Astrocyte (in vitro differentiated cells and primary cell): ENCODE measurements around the gene ARID5A. TPM values are rescaled to one million over a fixed set of nuclear protein-coding genes. Genes with fewer than 3 reads are reported as not detected.

ENCODE experiments used
- DNase-seq: peaks from one replicate; pipeline ENCODE4 v3.0.0-alpha.2; 2010; ENCODE audit warnings: low read depth
- FAIRE-seq: peaks from 2 replicates; lab custom pipeline; 2011; peaks lifted over from hg19 to GRCh38; lab: Jason Lieb, UNC
- H2AFZ ChIP-seq: 2 replicates; pipeline ENCODE4 v1.6.0; 2012; ENCODE audit warnings: low read depth, low read length, inconsistent platforms
- H3K27ac ChIP-seq: 2 replicates; pipeline ENCODE4 v1.5.1; 2011; ENCODE audit warnings: low read depth, low read length, inconsistent platforms
- H3K27me3 ChIP-seq: 2 replicates; pipeline ENCODE4 v1.6.0; 2011; ENCODE audit warnings: low read length, inconsistent platforms; ENCODE audit not compliant: insufficient read depth
- H3K36me3 ChIP-seq: 2 replicates; pipeline ENCODE4 v1.5.1; 2011; ENCODE audit warnings: low read length, inconsistent platforms; ENCODE audit not compliant: insufficient read depth
- H3K4me1 ChIP-seq: 2 replicates; pipeline ENCODE4 v1.5.1; 2011; ENCODE audit warnings: low read length, inconsistent platforms; ENCODE audit not compliant: insufficient read depth
- H3K4me2 ChIP-seq: 2 replicates; pipeline ENCODE4 v1.6.0; 2012; ENCODE audit warnings: low read length, inconsistent platforms
- H3K4me3 ChIP-seq: 2 replicates; pipeline ENCODE4 v1.5.1; 2011; ENCODE audit warnings: low read depth, mild to moderate bottlenecking, low read length, inconsistent platforms; ENCODE audit not compliant: insufficient read depth
- H3K79me2 ChIP-seq: 2 replicates; pipeline ENCODE4 v1.6.0; 2012; ENCODE audit warnings: mild to moderate bottlenecking, low read length, inconsistent platforms; ENCODE audit not compliant: insufficient read depth
- H3K9ac ChIP-seq: 2 replicates; pipeline ENCODE4 v1.6.0; 2012; ENCODE audit warnings: mild to moderate bottlenecking, low read length, inconsistent platforms
- H3K9me3 ChIP-seq: 2 replicates; pipeline ENCODE4 v1.5.1; 2012; ENCODE audit warnings: low read depth, mild to moderate bottlenecking, low read length, inconsistent platforms; ENCODE audit not compliant: insufficient read depth
- H4K20me1 ChIP-seq: 2 replicates; pipeline ENCODE4 v1.6.0; 2012; ENCODE audit warnings: low read length, inconsistent platforms; ENCODE audit not compliant: insufficient read depth
- H3K27ac Mint-ChIP-seq: one replicate; pipeline ENCODE4 v1.8.0; 2021; ENCODE audit warnings: mild to moderate bottlenecking, mixed read lengths; ENCODE audit not compliant: unreplicated experiment
- H3K27me3 Mint-ChIP-seq: one replicate; pipeline ENCODE4 v1.8.0; 2021; ENCODE audit warnings: low read depth, mixed read lengths; ENCODE audit not compliant: unreplicated experiment
- H3K36me3 Mint-ChIP-seq: one replicate; pipeline ENCODE4 v1.8.0; 2021; ENCODE audit warnings: low read depth, mixed read lengths; ENCODE audit not compliant: unreplicated experiment
- H3K4me1 Mint-ChIP-seq: one replicate; pipeline ENCODE4 v1.8.0; 2021; ENCODE audit warnings: low read depth, mixed read lengths; ENCODE audit not compliant: unreplicated experiment
- H3K4me3 Mint-ChIP-seq: one replicate; pipeline ENCODE4 v1.8.0; 2021; ENCODE audit warnings: mild to moderate bottlenecking, moderate library complexity, mixed read lengths; ENCODE audit not compliant: unreplicated experiment
- H3K9me3 Mint-ChIP-seq: one replicate; pipeline ENCODE4 v1.8.0; 2021; ENCODE audit warnings: mild to moderate bottlenecking, mixed read lengths; ENCODE audit not compliant: unreplicated experiment
- EZH2 ChIP-seq: IDR thresholded peaks from 2 replicates; pipeline ENCODE4 v1.6.1; 2012; ENCODE audit warnings: mild to moderate bottlenecking, low read length, inconsistent platforms; ENCODE audit not compliant: insufficient read depth
- total RNA-seq: library from RNA; stranded (reverse); gene quantifications from 2 replicates; pipeline ENCODE4 v1.2.1, GENCODE V29; 2021
- TF ChIP-seq, protein P1 (sequence below): IDR thresholded peaks from 2 replicates; pipeline ENCODE4 v1.5.1; 2011; ENCODE audit warnings: low read depth, mild to moderate bottlenecking, inconsistent platforms, low read length, moderate library complexity; ENCODE audit not compliant: insufficient read depth

ARID5A gene
- total RNA-seq, 1 donor from 2014 or later: 11.8 TPM

DNA sequence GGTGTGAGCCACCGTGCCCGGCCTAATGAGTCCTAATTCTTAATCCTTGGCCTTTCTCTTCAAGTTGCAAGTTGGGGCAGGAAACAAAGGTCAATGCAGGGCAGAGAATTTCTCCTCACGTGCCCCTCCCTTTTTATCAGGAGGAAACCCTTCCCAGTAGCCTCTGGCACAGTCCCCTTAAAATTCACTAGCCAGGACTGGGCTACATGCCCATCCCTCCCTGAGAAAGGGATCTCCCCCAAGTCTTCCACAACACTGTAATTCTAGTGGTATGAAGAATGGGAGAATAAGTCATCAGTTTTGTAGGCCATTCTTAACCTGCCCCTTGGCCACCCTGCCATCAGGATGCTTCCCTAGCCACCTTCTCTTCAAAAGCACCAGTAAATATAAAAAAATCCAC lies 42.2 kb downstream of the ARID5A start:
- Histone ChIP-seq H3K27ac (no peak overlapping the region), H3K9me3 (no peaks in the 10 kb centered on the region), H3K79me2 (no peaks in the 10 kb centered on the region), H3K36me3 (no peaks in the 10 kb centered on the region), H3K4me2 (no peak overlapping the region), H2AFZ (no peak overlapping the region), H3K4me3 (no peak overlapping the region), H3K27me3 (no peaks in the 10 kb centered on the region), H3K4me1 (no peaks in the 10 kb centered on the region), H3K9ac (no peak overlapping the region), H4K20me1 (no peaks in the 10 kb centered on the region)
- FAIRE-seq (no peak), DNase-seq (no peak)
- H3K27ac Mint-ChIP-seq: no peak overlapping the region
- H3K9me3 Mint-ChIP-seq: peaks cover 1% of the 10 kb centered on the region
- H3K4me1 Mint-ChIP-seq: peaks cover 3% of the 10 kb centered on the region
- peaks cover 3% of the 10 kb centered on the region for H3K36me3 Mint-ChIP-seq
- no peaks in the 10 kb centered on the region for H3K27me3 Mint-ChIP-seq
- TF ChIP-seq EZH2: no peak
- TF ChIP-seq, protein P1, sequence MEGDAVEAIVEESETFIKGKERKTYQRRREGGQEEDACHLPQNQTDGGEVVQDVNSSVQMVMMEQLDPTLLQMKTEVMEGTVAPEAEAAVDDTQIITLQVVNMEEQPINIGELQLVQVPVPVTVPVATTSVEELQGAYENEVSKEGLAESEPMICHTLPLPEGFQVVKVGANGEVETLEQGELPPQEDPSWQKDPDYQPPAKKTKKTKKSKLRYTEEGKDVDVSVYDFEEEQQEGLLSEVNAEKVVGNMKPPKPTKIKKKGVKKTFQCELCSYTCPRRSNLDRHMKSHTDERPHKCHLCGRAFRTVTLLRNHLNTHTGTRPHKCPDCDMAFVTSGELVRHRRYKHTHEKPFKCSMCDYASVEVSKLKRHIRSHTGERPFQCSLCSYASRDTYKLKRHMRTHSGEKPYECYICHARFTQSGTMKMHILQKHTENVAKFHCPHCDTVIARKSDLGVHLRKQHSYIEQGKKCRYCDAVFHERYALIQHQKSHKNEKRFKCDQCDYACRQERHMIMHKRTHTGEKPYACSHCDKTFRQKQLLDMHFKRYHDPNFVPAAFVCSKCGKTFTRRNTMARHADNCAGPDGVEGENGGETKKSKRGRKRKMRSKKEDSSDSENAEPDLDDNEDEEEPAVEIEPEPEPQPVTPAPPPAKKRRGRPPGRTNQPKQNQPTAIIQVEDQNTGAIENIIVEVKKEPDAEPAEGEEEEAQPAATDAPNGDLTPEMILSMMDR: no peak
- no peak overlapping the region for H3K4me3 Mint-ChIP-seq

DNA sequence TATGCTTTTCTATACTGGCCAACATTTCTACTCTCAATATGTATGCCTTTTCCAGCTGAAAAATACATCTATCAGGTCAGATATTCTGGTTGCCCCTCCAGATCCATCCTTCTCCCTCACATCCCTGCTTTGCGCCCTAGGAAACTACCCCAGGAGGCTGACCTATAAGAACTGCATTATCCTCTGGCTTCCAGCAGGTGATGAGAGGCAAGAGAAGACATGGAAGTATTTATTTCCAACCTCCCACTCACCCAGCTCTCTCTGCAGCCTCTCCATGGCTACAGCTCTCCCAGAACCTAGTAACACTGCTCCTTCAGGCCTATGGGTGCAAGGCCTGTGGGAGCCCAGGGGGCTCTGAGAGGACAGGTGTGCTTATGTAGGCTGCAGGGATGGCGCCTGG lies 42.9 kb downstream of the ARID5A start:
- no peak for TF ChIP-seq EZH2
- TF ChIP-seq, protein P1: no peak
- no peak overlapping the region for H3K27ac ChIP-seq
- Mint-ChIP-seq H3K36me3 (peaks cover 3% of the 10 kb centered on the region), H3K27ac (no peak overlapping the region), H3K27me3 (no peaks in the 10 kb centered on the region), H3K4me3 (no peak overlapping the region), H3K9me3 (peaks cover 1% of the 10 kb centered on the region), H3K4me1 (peaks cover 6% of the 10 kb centered on the region)
- no peak overlapping the region for H3K4me2 ChIP-seq
- no peak overlapping the region for H2AFZ ChIP-seq
- H4K20me1 ChIP-seq: no peaks in the 10 kb centered on the region
- no peaks in the 10 kb centered on the region for H3K27me3 ChIP-seq
- no peaks in the 10 kb centered on the region for H3K36me3 ChIP-seq
- no peaks in the 10 kb centered on the region for H3K9me3 ChIP-seq
- H3K79me2 ChIP-seq: no peaks in the 10 kb centered on the region
- no peak overlapping the region for H3K9ac ChIP-seq
- no peak for DNase-seq
- FAIRE-seq: no peak
- no peaks in the 10 kb centered on the region for H3K4me1 ChIP-seq
- H3K4me3 ChIP-seq: no peak overlapping the region

DNA sequence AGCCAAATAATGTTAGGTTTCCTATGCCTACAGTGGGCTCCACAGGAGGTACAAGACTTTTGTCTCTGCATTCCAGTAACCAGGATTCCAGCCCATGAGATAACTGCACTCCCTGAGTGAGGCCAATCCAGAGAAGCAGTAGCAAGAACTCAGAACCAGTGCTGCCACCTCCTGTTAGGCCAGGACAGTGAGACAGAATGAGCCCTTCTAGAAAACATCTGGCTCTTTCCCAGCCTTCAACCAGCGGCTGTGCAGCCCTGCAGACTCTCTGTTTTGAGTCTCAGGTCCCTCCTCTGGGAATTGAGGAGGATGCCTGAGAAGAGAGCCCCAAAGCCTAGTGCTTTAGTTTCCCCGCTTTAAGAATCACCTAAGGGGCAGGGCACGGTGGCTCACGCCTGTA lies 44.2 kb downstream of the ARID5A start:
- H3K9me3 ChIP-seq: no peaks in the 10 kb centered on the region
- H3K27me3 ChIP-seq: no peaks in the 10 kb centered on the region
- Mint-ChIP-seq H3K4me3 (no peak overlapping the region), H3K27me3 (no peaks in the 10 kb centered on the region), H3K9me3 (peaks cover 1% of the 10 kb centered on the region), H3K27ac (no peak overlapping the region), H3K4me1 (peaks cover 6% of the 10 kb centered on the region), H3K36me3 (peaks cover 5% of the 10 kb centered on the region)
- TF ChIP-seq EZH2: no peak
- TF ChIP-seq, protein P1: no peak
- H3K9ac ChIP-seq: no peak overlapping the region
- no peaks in the 10 kb centered on the region for H3K36me3 ChIP-seq
- DNase-seq (peak; percentile 22), FAIRE-seq (no peak)
- H3K79me2 ChIP-seq: no peaks in the 10 kb centered on the region
- H3K27ac ChIP-seq: no peak overlapping the region
- no peak overlapping the region for H3K4me3 ChIP-seq
- no peaks in the 10 kb centered on the region for H4K20me1 ChIP-seq
- no peak overlapping the region for H2AFZ ChIP-seq
- H3K4me1 ChIP-seq: no peaks in the 10 kb centered on the region
- no peak overlapping the region for H3K4me2 ChIP-seq
